Measurements from ENCODE around the gene FRY.

FRY gene

DNA sequence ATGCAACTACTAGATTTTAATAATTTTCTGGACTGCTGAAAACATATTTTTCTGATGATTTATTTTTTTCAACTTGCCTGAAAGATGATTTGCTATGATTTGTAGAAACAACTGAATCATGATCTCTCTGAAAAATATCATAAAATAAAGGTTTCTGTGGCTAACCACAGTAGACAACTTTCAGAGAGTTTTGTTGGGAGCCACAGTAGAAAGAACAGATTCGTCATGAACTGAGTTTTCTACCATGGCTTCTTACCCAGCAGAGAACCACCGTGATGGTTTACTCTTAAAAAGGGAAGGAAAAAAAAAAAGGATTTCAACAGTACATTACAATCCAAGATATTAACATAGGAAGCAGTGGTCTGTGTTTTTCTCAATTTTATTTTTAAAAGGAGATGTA is 265.6 kb downstream of the FRY start:
- H3K4me1 Mint-ChIP-seq: no peaks in the 10 kb centered on the region
- no peaks in the 10 kb centered on the region for H3K36me3 Mint-ChIP-seq
- H3K9me3 Mint-ChIP-seq: no peaks in the 10 kb centered on the region
- DNase-seq (ENCODE audit: low spot score in 2 of 2) (no peak), ATAC-seq (ENCODE audit: low read depth) (no peak)
- peaks cover 7% of the 10 kb centered on the region for H3K27me3 Mint-ChIP-seq
- no peak overlapping the region for H3K4me3 Mint-ChIP-seq
- H3K27ac Mint-ChIP-seq: no peak overlapping the region

DNA sequence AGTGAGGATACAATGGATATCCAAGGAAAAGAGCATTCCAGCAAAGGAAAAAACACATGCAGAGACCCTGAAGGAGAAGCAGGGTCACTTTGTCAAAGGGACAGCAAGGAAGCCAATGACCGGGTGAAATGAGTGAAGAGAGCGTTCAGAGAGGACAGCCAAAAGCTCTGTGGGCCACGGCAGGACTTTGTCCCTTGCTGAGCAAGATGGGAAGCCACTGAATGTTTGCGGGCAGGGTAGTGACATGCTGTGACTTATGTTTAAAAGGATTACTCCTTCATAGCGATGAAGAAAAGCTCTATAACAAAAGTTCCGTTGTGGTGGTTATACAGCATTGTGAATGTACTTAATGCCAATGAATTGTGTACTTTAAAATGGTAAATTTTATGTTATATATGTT is 267.1 kb downstream of the FRY start:
- no peaks in the 10 kb centered on the region for H3K9me3 Mint-ChIP-seq
- no peak for DNase-seq (ENCODE audit: low spot score in 2 of 2)
- no peaks in the 10 kb centered on the region for H3K4me1 Mint-ChIP-seq
- H3K36me3 Mint-ChIP-seq: no peaks in the 10 kb centered on the region
- H3K27ac Mint-ChIP-seq: no peak overlapping the region
- H3K4me3 Mint-ChIP-seq: no peak overlapping the region
- peaks cover 7% of the 10 kb centered on the region for H3K27me3 Mint-ChIP-seq
- ATAC-seq (ENCODE audit: low read depth): no peak

DNA sequence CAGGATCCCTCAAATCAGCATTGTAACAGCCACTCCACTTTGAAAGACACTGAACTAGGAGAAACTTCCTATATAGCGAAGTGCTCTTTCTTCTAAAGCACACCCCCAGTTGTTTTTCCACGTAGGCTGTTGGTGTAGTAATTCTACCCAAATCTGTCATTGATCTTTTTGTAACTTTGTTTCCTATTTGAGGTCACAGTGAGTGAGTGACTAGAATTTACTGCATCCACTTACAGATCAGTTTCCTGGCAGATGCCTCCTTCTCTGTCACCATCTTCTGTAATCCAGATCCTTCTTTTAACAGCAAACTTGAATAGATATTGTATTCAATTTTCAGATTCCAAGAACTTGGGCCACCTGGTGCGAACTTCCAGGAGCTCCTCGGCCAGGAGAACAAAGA is 268.3 kb downstream of the FRY start:
- Mint-ChIP-seq H3K27me3 (peaks cover 7% of the 10 kb centered on the region), H3K36me3 (no peaks in the 10 kb centered on the region), H3K9me3 (no peaks in the 10 kb centered on the region), H3K4me1 (no peaks in the 10 kb centered on the region), H3K27ac (no peak overlapping the region), H3K4me3 (no peak overlapping the region)
- no peak for ATAC-seq (ENCODE audit: low read depth)
- DNase-seq (ENCODE audit: low spot score in 2 of 2): no peak

DNA sequence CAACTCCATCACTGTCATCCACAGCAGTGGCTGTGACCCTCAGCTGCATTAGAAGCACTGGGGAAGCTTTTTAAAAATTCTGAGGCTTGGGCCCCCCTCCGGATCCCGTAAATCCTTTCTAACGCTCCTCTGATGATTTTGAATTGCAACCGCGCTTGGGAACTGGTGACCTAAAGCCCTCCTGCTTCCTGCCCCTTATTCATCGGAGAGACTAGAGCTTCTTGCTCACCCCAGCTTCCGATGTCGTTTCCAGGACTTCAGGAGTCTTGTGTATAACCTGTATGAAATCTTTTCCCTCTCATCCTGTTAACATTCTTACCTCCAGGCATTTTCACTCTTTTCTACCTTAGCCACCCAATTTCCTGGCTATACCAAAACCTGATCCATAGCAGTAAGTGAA is 268.8 kb downstream of the FRY start:
- H3K27me3 Mint-ChIP-seq: peaks cover 7% of the 10 kb centered on the region
- H3K4me1 Mint-ChIP-seq: no peaks in the 10 kb centered on the region
- DNase-seq (ENCODE audit: low spot score in 2 of 2) (no peak), ATAC-seq (ENCODE audit: low read depth) (no peak)
- no peak overlapping the region for H3K4me3 Mint-ChIP-seq
- H3K36me3 Mint-ChIP-seq: no peaks in the 10 kb centered on the region
- H3K9me3 Mint-ChIP-seq: no peaks in the 10 kb centered on the region
- H3K27ac Mint-ChIP-seq: no peak overlapping the region

DNA sequence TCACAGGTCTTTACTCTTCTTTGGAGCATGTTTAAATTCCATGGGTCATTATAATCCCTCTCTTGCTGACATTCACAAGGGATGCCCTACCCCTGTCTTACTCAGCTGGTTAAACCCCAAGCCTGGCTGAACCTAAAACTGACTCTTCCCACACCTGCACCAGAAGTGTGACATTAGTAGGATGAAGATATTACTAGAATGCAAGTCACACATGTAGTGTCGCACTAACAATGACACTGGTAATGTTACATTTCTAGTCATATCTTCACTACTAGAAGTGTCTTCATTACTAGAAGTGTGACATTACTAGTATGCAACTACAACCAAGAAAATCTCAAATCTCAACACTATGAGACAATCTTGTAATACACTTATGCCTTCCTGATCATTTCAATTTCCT is 269.3 kb downstream of the FRY start:
- Mint-ChIP-seq H3K36me3 (no peaks in the 10 kb centered on the region), H3K4me1 (no peaks in the 10 kb centered on the region), H3K27me3 (peaks cover 7% of the 10 kb centered on the region), H3K4me3 (no peak overlapping the region), H3K9me3 (no peaks in the 10 kb centered on the region), H3K27ac (no peak overlapping the region)
- no peak for ATAC-seq (ENCODE audit: low read depth)
- no peak for DNase-seq (ENCODE audit: low spot score in 2 of 2)

DNA sequence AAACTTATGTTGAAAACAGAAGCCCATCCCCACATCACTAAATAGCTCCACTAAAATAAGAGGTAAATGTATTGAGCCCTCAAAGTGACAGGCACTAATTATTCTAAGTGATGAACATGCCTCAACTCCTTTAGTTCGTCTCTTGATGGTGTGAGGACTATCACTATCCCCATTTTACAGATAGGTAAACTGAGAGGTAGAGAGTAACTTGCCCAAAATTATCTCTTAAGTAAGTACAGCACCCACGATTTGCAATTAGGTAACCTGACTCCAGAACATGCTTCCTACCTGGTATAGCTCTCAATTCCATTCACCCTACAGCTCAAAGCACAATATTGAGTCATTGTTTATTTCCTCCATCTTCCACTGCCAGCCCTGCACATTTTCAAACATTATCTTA is 270.9 kb downstream of the FRY start:
- ATAC-seq (ENCODE audit: low read depth): no peak
- no peak overlapping the region for H3K27ac Mint-ChIP-seq
- H3K4me1 Mint-ChIP-seq: no peaks in the 10 kb centered on the region

DNA sequence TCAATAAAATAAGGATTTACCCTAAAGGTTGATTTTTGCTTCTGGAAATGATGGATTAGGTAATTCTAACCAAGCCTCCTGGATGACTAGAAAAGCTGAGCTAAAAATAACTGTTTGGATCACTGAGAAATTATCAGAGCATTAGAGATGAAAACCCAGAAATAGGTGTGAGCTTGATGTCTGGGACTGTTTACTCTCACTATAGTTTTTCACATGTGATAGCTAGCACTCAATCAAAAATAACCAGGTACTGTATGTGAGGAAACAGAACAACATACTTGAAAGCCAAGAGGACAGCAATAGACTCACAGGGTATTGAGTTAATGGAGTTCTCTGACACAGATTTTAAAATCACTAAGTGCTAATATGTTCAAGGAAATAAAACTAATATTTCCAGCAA is 274.1 kb downstream of the FRY start:
- Mint-ChIP-seq H3K27ac (no peak overlapping the region), H3K4me3 (no peak overlapping the region), H3K9me3 (no peaks in the 10 kb centered on the region), H3K4me1 (peaks cover 13% of the 10 kb centered on the region), H3K36me3 (no peaks in the 10 kb centered on the region), H3K27me3 (no peaks in the 10 kb centered on the region)
- ATAC-seq (ENCODE audit: low read depth) (no peak), DNase-seq (ENCODE audit: low spot score in 2 of 2) (no peak)

More for the DNA sequence above, 270.9 kb downstream of the FRY start:
- H3K4me3 Mint-ChIP-seq: no peak overlapping the region
- H3K27me3 Mint-ChIP-seq: peaks cover 7% of the 10 kb centered on the region
- no peaks in the 10 kb centered on the region for H3K36me3 Mint-ChIP-seq
- H3K9me3 Mint-ChIP-seq: no peaks in the 10 kb centered on the region
- no peak for DNase-seq (ENCODE audit: low spot score in 2 of 2)

DNA sequence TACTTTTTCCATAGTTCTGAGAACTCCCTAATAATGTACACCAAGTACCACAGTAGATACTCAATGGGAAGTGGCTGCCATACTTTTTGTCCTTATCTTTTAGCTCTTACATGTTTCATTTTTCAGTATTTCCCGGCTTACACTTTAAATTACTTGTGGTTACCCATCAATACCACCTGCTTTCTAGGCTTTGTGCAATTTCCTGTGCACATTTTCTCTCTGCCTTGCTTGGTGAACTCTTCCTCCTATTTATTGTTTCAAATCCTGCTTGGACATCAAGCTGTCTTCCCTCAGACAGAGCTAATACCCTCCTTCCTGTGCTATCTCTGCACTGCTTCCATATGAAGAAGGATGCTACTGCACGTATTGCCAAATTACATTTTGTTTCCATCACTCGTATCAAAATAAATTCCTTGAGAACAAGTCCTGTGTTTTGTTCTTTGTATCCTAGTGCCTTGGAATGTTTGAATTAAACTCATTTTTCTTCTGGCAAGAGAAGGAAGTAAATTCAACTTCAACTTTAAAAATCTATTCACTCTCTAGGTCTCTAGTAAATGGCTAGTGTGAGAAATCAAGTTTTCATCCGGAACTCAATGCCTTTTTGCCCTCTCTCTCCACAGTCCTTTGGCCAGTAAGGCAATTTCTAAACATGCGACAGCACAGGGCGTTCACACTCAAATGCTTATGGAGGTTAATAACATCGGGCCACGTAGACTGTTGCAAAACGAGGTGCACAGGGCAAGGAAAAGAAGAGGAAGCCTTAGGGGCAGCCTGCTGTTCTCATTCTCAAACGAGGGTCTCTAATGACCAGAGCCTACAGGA is 277.9 kb downstream of the FRY start:
- peak; percentile 18 for ATAC-seq (ENCODE audit: low read depth)

DNA sequence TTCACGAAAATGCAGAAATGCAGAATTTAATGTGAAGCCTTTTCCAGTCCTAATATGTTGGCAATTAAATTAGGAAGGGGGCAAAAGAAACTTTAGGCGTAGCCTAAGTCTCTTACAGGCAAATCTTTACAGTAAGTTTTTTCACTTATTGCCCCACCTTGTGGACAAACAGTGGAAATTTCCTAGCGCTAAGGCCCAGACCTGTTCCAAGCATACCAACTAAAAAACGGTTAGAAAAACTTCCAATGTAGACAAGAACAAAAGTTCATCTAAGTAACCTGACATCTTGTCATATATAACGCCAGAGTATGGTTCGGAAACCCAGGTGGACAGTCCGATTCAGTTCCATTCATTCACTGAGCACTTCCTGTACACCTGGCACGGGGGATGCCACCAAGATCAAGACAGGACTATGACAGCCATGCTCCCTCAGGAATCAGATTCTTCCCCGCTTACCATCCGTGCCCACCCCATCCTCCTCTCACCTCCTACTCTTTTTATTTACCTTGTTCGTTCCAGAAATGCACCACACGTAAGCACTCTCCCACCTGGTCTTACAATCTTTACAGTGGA is 278.6 kb downstream of the FRY start:
- H3K27ac Mint-ChIP-seq: no peak overlapping the region
- DNase-seq (ENCODE audit: low spot score in 2 of 2): peak; percentile 16 to 46

More for the DNA sequence above, 277.9 kb downstream of the FRY start:
- no peaks in the 10 kb centered on the region for H3K27me3 Mint-ChIP-seq
- H3K36me3 Mint-ChIP-seq: no peaks in the 10 kb centered on the region
- no peak overlapping the region for H3K27ac Mint-ChIP-seq
- H3K4me3 Mint-ChIP-seq: peak overlapping the region; percentile 14
- H3K9me3 Mint-ChIP-seq: no peaks in the 10 kb centered on the region
- DNase-seq (ENCODE audit: low spot score in 2 of 2): no peak
- peaks cover 13% of the 10 kb centered on the region for H3K4me1 Mint-ChIP-seq

DNA sequence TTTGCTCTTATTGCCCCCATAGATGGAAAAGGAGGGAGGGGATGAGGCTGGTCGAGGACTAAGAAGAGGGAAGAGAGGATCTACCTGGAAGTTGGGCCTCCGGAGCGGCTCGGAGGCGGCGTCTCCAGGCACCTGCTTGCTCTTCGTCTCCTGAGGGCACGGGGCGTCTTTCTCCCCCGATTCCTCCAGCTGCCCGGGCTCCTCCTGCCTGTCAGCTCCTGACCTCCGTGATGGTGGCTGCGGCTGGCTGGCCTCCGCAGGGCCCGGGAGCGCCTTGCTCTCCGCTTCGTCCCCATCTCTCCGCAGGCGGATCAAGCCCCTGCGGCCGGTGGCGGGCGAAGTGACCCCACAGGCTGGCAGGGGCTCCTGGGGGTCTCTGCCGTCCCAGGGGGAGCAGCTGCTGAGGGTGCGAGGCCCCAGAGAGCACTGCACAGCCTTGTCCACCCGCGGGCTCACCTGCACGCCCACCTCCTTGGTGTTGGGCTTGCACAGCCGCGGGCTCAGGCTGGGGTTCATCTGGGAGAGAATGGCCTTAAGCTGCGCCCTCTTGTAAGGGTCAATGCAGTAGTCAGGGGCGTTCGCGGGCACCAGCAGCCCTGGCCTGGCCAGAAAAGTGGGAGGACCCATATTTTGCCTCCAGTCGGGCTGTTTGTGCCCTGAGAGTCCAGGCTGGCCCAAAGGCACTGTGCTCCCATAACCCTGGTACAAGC is 279.8 kb downstream of the FRY start:
- Mint-ChIP-seq H3K27ac (no peak overlapping the region), H3K4me1 (peaks cover 15% of the 10 kb centered on the region)

More for the DNA sequence above, 278.6 kb downstream of the FRY start:
- no peaks in the 10 kb centered on the region for H3K27me3 Mint-ChIP-seq
- peak; percentile 61 for ATAC-seq (ENCODE audit: low read depth)
- peaks cover 13% of the 10 kb centered on the region for H3K4me1 Mint-ChIP-seq
- no peaks in the 10 kb centered on the region for H3K36me3 Mint-ChIP-seq
- peak overlapping the region; percentile 14 for H3K4me3 Mint-ChIP-seq
- no peaks in the 10 kb centered on the region for H3K9me3 Mint-ChIP-seq

DNA sequence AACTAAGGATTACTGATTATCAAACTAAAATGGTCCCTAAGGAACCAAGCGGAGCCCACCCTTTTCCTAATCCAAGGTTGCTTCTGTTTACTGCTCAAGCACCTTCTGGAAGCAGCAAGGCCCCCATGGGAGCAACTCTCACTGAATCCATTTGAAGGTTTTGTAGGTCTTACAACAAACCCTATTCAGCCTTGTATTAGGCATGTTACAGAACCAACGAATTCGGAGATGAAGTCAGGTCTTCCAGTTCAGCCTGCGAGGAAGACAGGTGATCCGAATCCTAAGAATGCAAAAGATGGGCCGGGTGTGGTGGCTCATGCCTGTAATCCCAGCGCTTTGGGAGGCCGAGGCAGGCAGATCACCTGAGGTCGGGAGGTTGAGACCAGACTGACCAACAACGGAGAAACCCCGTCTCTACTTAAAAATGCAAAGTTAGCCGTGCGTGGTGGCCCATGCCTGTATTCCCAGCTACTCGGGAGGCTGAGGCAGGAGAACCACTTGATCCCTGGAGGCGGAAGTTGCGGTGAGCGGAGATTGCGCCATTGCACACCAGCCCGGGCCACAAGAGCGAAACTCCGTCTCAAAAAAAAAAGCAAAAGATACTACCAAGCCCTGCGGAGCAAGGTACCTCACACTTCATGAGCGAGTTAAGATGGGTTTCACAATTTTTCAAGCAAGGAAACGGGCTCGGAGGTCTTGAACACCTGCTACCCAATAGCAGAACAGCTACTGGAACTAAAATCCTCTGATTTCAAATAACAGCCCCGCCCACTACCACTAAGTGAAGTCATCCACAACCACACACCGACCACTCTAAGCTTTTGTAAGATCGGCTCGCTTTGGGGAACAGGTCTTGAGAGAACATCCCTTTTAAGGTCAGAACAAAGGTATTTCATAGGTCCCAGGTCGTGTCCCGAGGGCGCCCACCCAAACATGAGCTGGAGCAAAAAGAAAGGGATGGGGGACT is 283.0 kb downstream of the FRY start:
- Mint-ChIP-seq H3K27me3 (no peaks in the 10 kb centered on the region), H3K4me1 (peaks cover 11% of the 10 kb centered on the region), H3K4me3 (peak overlapping the region; percentile 98), H3K9me3 (no peaks in the 10 kb centered on the region), H3K27ac (peak overlapping the region; percentile 100), H3K36me3 (no peaks in the 10 kb centered on the region)
- ATAC-seq (ENCODE audit: low read depth) (peak; percentile 64), DNase-seq (ENCODE audit: low spot score in 2 of 2) (peak in 1 of 2 donors; percentile 63)

More for the DNA sequence above, 279.8 kb downstream of the FRY start:
- Mint-ChIP-seq H3K36me3 (no peaks in the 10 kb centered on the region), H3K9me3 (no peaks in the 10 kb centered on the region), H3K27me3 (no peaks in the 10 kb centered on the region), H3K4me3 (no peak overlapping the region)
- DNase-seq (ENCODE audit: low spot score in 2 of 2) (no peak), ATAC-seq (ENCODE audit: low read depth) (no peak)

DNA sequence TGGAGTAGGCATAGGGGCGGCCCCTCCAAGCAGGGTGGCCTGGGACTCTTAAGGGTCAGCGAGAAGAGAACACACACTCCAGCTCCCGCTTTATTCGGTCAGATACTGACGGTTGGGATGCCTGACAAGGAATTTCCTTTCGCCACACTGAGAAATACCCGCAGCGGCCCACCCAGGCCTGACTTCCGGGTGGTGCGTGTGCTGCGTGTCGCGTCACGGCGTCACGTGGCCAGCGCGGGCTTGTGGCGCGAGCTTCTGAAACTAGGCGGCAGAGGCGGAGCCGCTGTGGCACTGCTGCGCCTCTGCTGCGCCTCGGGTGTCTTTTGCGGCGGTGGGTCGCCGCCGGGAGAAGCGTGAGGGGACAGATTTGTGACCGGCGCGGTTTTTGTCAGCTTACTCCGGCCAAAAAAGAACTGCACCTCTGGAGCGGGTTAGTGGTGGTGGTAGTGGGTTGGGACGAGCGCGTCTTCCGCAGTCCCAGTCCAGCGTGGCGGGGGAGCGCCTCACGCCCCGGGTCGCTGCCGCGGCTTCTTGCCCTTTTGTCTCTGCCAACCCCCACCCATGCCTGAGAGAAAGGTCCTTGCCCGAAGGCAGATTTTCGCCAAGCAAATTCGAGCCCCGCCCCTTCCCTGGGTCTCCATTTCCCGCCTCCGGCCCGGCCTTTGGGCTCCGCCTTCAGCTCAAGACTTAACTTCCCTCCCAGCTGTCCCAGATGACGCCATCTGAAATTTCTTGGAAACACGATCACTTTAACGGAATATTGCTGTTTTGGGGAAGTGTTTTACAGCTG is 283.9 kb downstream of the FRY start, which contains the start of the genes BRCA2 and ZAR1L:
TSS of gene BRCA2 (plus strand) at position 271 of the 790 bp plus-strand sequence. CDS start 953 bp downstream, outside the sequence.
TSS of gene ZAR1L (minus strand) at position 126 of the 790 bp plus-strand sequence. CDS start 3,438 bp downstream, outside the sequence.
- DNase-seq (ENCODE audit: low spot score in 2 of 2): peak; percentile 82 to 83
- Mint-ChIP-seq H3K4me3 (peak within 1 kb of the TSS; percentile 98), H3K36me3 (peaks cover 1% of the 10 kb centered on the region), H3K27me3 (no peaks in the 10 kb centered on the region), H3K27ac (peak within 1 kb of the TSS; percentile 100), H3K9me3 (no peaks in the 10 kb centered on the region), H3K4me1 (peaks cover 4% of the 10 kb centered on the region)
- ATAC-seq (ENCODE audit: low read depth): peak; percentile 92

DNA sequence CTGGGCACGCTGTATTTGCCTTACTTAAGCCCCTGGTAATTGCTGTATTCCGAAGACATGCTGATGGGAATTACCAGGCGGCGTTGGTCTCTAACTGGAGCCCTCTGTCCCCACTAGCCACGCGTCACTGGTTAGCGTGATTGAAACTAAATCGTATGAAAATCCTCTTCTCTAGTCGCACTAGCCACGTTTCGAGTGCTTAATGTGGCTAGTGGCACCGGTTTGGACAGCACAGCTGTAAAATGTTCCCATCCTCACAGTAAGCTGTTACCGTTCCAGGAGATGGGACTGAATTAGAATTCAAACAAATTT is 284.4 kb downstream of the FRY start:
- ATAC-seq (ENCODE audit: low read depth) (peak; percentile 5), DNase-seq (ENCODE audit: low spot score in 2 of 2) (no peak)
- H3K36me3 Mint-ChIP-seq: peaks cover 2% of the 10 kb centered on the region
- H3K27ac Mint-ChIP-seq: peak overlapping the region; percentile 100
- H3K4me1 Mint-ChIP-seq: peaks cover 3% of the 10 kb centered on the region
- H3K9me3 Mint-ChIP-seq: no peaks in the 10 kb centered on the region
- peak overlapping the region; percentile 98 for H3K4me3 Mint-ChIP-seq
- no peaks in the 10 kb centered on the region for H3K27me3 Mint-ChIP-seq

All from memory B cell (primary cell).